GM18505 (cell line): Measurements from ENCODE around the gene COL24A1.
"Not testable (repeated sequence)": the region's sequence is repeated elsewhere in the genome, so short reads cannot be mapped to it uniquely, and the experiment has no call there.

ENCODE experiments used
- ATAC-seq: cut with Tn5 transposase; IDR thresholded peaks from one replicate; pipeline ENCODE4 v1.9.1; 2021; ENCODE audit not compliant: unreplicated experiment
- POLR2A ChIP-seq: IDR thresholded peaks from 4 replicates; pipeline ENCODE4 v1.6.1; 2011; ENCODE audit warnings: borderline replicate concordance; ENCODE audit not compliant: insufficient read depth, insufficient read length; ENCODE audit errors: extremely low read depth

COL24A1 gene

GRCh38 chr1:86085741-86086409, 70.7 kb downstream of the COL24A1 start:
- ATAC-seq = no peak

GRCh38 chr1:86084998-86085397, 71.6 kb downstream of the COL24A1 start:
- TF ChIP-seq POLR2A = no peak
- no peak for ATAC-seq

More at GRCh38 chr1:86085741-86086409, 70.7 kb downstream of the COL24A1 start:
- no peak for TF ChIP-seq POLR2A

GRCh38 chr1:86082183-86082582, 74.4 kb downstream of the COL24A1 start:
- no peak for TF ChIP-seq POLR2A
- ATAC-seq = peak; percentile 51

- not testable (repeated sequence) for ATAC-seq
These were observed 84.1 kb downstream of the COL24A1 start for GRCh38 chr1:86072474-86072873.

- ATAC-seq = not testable (repeated sequence)
These were observed 84.7 kb downstream of the COL24A1 start for GRCh38 chr1:86071870-86072269.

GRCh38 chr1:86069757-86070145, 86.8 kb downstream of the COL24A1 start:
- no peak for TF ChIP-seq POLR2A
- ATAC-seq = no peak

GRCh38 chr1:86068841-86069756, 87.5 kb downstream of the COL24A1 start:
- no peak for TF ChIP-seq POLR2A

GRCh38 chr1:86068271-86068721, 88.3 kb downstream of the COL24A1 start:
- no peak for TF ChIP-seq POLR2A
- no peak for ATAC-seq

More at GRCh38 chr1:86068841-86069756, 87.5 kb downstream of the COL24A1 start:
- ATAC-seq = no peak

GRCh38 chr1:86067626-86068025, 88.9 kb downstream of the COL24A1 start:
- ATAC-seq = no peak
- TF ChIP-seq POLR2A = no peak

- no peak for ATAC-seq
- TF ChIP-seq POLR2A = no peak
These were observed 91.7 kb downstream of the COL24A1 start for GRCh38 chr1:86064899-86065298.

GRCh38 chr1:86063721-86064120, 92.9 kb downstream of the COL24A1 start:
- no peak for TF ChIP-seq POLR2A
- no peak for ATAC-seq

- no peak for TF ChIP-seq POLR2A
- no peak for ATAC-seq
These were observed 94.1 kb downstream of the COL24A1 start for GRCh38 chr1:86062453-86062852.

GRCh38 chr1:86061551-86061990, 95.0 kb downstream of the COL24A1 start:
- ATAC-seq = no peak
- no peak for TF ChIP-seq POLR2A

GRCh38 chr1:86054396-86054795, 102.2 kb downstream of the COL24A1 start:
- TF ChIP-seq POLR2A = no peak
- ATAC-seq = no peak

GRCh38 chr1:86052948-86053698, 103.4 kb downstream of the COL24A1 start:
- no peak for ATAC-seq
- no peak for TF ChIP-seq POLR2A
